ENCODE results near the gene NIPAL4.

GRCh38 chr5:157478726-157479125 is 18.7 kb downstream of the NIPAL4 start:
- TF ChIP-seq POLR2AphosphoS5 (IDR thresholded peaks at IDR 0.05) (no peak), CTCF (IDR thresholded peaks at IDR 0.05) (no peak)

Data from stomach (tissue), 4 donors.